Measurements from ENCODE around the gene HMGN4. TPM values are rescaled to one million over a fixed set of nuclear protein-coding genes. Genes with fewer than 3 reads are reported as not detected.

HMGN4 gene
- total RNA-seq, 1 donor from 2014 or later: 81.8 TPM

- H4K20me1 ChIP-seq (ENCODE audit: low read depth): peaks cover 4% of the 10 kb centered on the region
- H3K4me2 ChIP-seq: peak overlapping the region; percentile 17
- H3K4me1 ChIP-seq: peaks cover 18% of the 10 kb centered on the region
- peaks cover 12% of the 10 kb centered on the region for H3K79me2 ChIP-seq (ENCODE audit: low read depth)
- no peak for TF ChIP-seq EZH2 (IDR thresholded peaks at IDR 0.05)
- TF ChIP-seq CTCF (IDR thresholded peaks at IDR 0.05): no peak
- TF ChIP-seq EZH2phosphoT487 (IDR thresholded peaks at IDR 0.05): no peak
- Mint-ChIP-seq H3K4me3 (peak overlapping the region; percentile 68), H3K27me3 (ENCODE audit: insufficient read depth, low read depth) (peaks cover 31% of the 10 kb centered on the region), H3K4me1 (peaks cover 44% of the 10 kb centered on the region), H3K27ac (no peak overlapping the region), H3K9me3 (peaks cover 9% of the 10 kb centered on the region), H3K36me3 (peaks cover 8% of the 10 kb centered on the region)
- no peaks in the 10 kb centered on the region for H3K9me3 ChIP-seq (ENCODE audit: low read depth)
- no peak overlapping the region for H3K4me3 ChIP-seq
- no peak overlapping the region for H2AFZ ChIP-seq (replicated peaks)
- no peak overlapping the region for H3K27ac ChIP-seq
- H3F3A ChIP-seq (ENCODE audit: low read depth): peaks cover 53% of the 10 kb centered on the region
- H3K9ac ChIP-seq: no peak overlapping the region
- no peaks in the 10 kb centered on the region for H3K27me3 ChIP-seq
- DNase-seq (ENCODE audit: low spot score): peak; percentile 47
- no peaks in the 10 kb centered on the region for H3K36me3 ChIP-seq
Measured at GRCh38 chr6:26534681-26535465, 3.3 kb upstream of the HMGN4 start.

GRCh38 chr6:26536571-26537159 lies 1.5 kb upstream of the HMGN4 start:
- Histone ChIP-seq H3K4me3 (peak overlapping the region; percentile 79), H3F3A (ENCODE audit: low read depth) (peaks cover 53% of the 10 kb centered on the region), H3K27me3 (no peaks in the 10 kb centered on the region), H3K27ac (peak overlapping the region; percentile 36), H3K9ac (no peak overlapping the region), H3K4me1 (peaks cover 18% of the 10 kb centered on the region), H3K36me3 (no peaks in the 10 kb centered on the region), H4K20me1 (ENCODE audit: low read depth) (peaks cover 5% of the 10 kb centered on the region), H3K4me2 (peak overlapping the region; percentile 92), H3K9me3 (ENCODE audit: low read depth) (no peaks in the 10 kb centered on the region), H2AFZ (replicated peaks) (peak overlapping the region; percentile 76), H3K79me2 (ENCODE audit: low read depth) (peaks cover 30% of the 10 kb centered on the region)
- TF ChIP-seq CTCF (IDR thresholded peaks at IDR 0.05): no peak
- no peak for TF ChIP-seq EZH2phosphoT487 (IDR thresholded peaks at IDR 0.05)
- no peak for TF ChIP-seq EZH2 (IDR thresholded peaks at IDR 0.05)
- Mint-ChIP-seq H3K36me3 (peaks cover 11% of the 10 kb centered on the region), H3K4me1 (peaks cover 54% of the 10 kb centered on the region), H3K4me3 (peak overlapping the region; percentile 99), H3K9me3 (peaks cover 9% of the 10 kb centered on the region), H3K27ac (peak overlapping the region; percentile 100), H3K27me3 (ENCODE audit: insufficient read depth, low read depth) (peaks cover 30% of the 10 kb centered on the region)
- peak; percentile 58 for DNase-seq (ENCODE audit: low spot score)

GRCh38 chr6:26537160-26537845 lies 863 bp upstream of the HMGN4 start:
- Histone ChIP-seq H3K4me3 (peak overlapping the region; percentile 79), H3K9ac (no peak overlapping the region), H2AFZ (replicated peaks) (peak overlapping the region; percentile 76), H4K20me1 (ENCODE audit: low read depth) (peaks cover 5% of the 10 kb centered on the region), H3K4me2 (peak overlapping the region; percentile 92), H3K27me3 (no peaks in the 10 kb centered on the region), H3K79me2 (ENCODE audit: low read depth) (peaks cover 37% of the 10 kb centered on the region), H3K4me1 (peaks cover 18% of the 10 kb centered on the region), H3K9me3 (ENCODE audit: low read depth) (no peaks in the 10 kb centered on the region), H3K36me3 (no peaks in the 10 kb centered on the region), H3K27ac (peak overlapping the region; percentile 5), H3F3A (ENCODE audit: low read depth) (peaks cover 47% of the 10 kb centered on the region)
- TF ChIP-seq CTCF (IDR thresholded peaks at IDR 0.05) (no peak), EZH2phosphoT487 (IDR thresholded peaks at IDR 0.05) (no peak), EZH2 (IDR thresholded peaks at IDR 0.05) (no peak)
- peaks cover 11% of the 10 kb centered on the region for H3K36me3 Mint-ChIP-seq
- DNase-seq (ENCODE audit: low spot score): peak; percentile 91
- H3K4me3 Mint-ChIP-seq: peak overlapping the region; percentile 99
- H3K4me1 Mint-ChIP-seq: peaks cover 51% of the 10 kb centered on the region
- H3K9me3 Mint-ChIP-seq: peaks cover 9% of the 10 kb centered on the region
- H3K27ac Mint-ChIP-seq: peak overlapping the region; percentile 100
- H3K27me3 Mint-ChIP-seq (ENCODE audit: insufficient read depth, low read depth): peaks cover 27% of the 10 kb centered on the region

Data from neural progenitor cell (in vitro differentiated cells).